Stimulated activated CD4-positive, alpha-beta T cell treated with anti-CD3 and anti-CD28 coated beads, Interleukin-12 subunit alpha, Interleukin-12 subunit beta, amount 100 ng/mL, for 48 hours (primary cell): ENCODE results near the gene SAPCD1.
"Not testable (repeated sequence)": the region's sequence is repeated elsewhere in the genome, so short reads cannot be mapped to it uniquely, and the experiment has no call there.

ENCODE experiments used
- DNase-seq, 3 donors: peaks; one replicate each; pipeline ENCODE4 v3.0.0-alpha.2; 2020; ENCODE audit warnings: low read depth in 2 of 3, low spot score in 1 of 3

Gene SAPCD1

DNA sequence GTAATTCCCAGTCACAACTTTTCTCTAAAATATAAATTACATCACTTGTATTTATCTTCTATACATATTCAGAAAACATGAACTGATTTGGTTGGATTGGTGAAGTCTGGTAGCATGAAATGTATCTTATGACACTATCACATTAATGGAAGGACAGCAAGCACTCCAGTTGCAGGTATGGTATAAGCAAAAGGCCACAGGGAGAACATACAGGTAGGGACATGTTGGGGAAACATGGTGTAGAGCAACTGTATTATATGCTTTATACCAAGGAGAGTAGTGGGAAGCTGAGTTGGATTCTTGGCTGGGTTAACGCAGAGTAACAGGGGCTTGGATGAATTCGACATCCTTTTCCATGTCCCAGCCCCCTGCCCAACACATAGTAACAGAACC lies 34.5 kb downstream of the SAPCD1 start:
- no peak for DNase-seq

DNA sequence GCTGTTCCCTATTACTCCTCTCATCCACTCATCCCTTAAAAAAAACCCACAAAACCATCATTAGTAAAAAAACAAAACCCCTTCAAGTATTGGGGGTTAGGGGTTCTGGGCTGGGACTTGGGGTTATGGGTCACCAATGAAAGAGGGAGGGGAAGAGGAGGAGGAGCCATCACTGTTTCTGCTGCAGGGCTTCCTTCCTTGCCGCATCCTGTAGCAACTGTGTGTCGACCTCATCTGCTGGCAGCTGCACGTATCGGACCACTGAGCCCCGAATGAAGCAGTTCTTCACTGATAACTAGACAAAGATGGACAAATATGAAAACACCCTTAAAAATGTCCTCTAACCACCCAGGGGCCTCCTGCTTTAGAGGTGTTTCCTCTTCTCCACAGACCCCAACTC lies 35.1 kb downstream of the SAPCD1 start:
- no peak for DNase-seq

GRCh38 chr6:31799781-31800180 lies 37.3 kb downstream of the SAPCD1 start:
- no peak for DNase-seq

GRCh38 chr6:31801031-31801927 lies 38.8 kb downstream of the SAPCD1 start:
- DNase-seq, result not testable (repeated sequence)

DNA sequence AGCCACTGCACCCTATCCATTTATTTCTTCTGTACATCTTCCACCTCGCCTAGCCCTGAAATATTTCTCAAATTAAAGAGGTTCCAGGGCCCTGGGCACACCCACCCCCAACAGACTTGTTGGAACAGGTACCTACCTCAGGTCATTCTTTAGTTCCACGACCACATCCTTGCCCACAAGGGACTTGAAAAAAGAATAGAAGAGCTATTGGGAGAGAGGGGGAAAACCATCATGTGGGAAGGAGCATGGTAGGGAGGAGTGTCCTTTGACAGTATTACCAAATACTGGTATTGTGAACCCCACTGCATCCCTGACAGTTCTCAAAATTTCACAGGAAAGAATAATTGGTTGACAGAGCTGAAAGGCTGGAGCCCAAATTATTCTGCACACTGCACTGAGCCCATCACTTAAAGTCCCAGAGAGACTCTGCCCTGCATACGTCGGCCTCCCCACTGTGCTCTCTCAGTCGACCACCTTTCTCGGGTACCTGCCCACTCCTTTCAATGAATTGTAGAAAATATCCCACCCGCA lies 43.5 kb downstream of the SAPCD1 start:
- DNase-seq, result no peak

GRCh38 chr6:31806470-31807272 lies 44.2 kb downstream of the SAPCD1 start, which contains the start of gene LSM2:
TSS of gene LSM2 (minus strand) at chr6:31806966. CDS start at chr6:31806757, 209 bp downstream.
- peak; percentile 93 to 97 (median 97) for DNase-seq

DNA sequence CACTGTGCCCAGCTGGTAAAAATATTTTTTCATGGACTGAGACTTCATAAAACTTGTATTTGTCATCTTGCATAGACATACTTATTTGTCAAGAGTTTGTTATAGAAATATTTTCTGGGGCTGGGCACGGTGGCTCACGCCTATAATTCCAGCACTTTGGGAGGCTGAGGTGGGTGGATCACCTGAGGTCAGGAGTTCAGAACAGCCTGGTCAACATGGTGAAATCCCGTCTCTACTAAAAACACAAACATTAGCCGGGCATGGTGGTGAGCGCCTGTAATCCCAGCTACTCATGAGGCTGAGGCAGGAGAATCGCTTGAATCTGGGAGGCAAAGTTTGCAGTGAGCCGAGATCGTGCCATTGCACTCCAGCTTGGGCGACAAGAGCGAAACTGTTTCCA lies 46.1 kb downstream of the SAPCD1 start:
- not testable (repeated sequence) for DNase-seq

- no peak for DNase-seq
Measured at GRCh38 chr6:31811645-31812044, 49.2 kb downstream of the SAPCD1 start.

GRCh38 chr6:31813465-31813849 lies 51.0 kb downstream of the SAPCD1 start:
- DNase-seq, result no peak
